HG03439 (cell line): ENCODE results near the gene G3BP1.
"Not testable (repeated sequence)": the region's sequence is repeated elsewhere in the genome, so short reads cannot be mapped to it uniquely, and the experiment has no call there.

ENCODE experiments used
- ATAC-seq: cut with Tn5 transposase; IDR thresholded peaks from one replicate; pipeline ENCODE4 v1.9.1; 2021; ENCODE audit warnings: mild to moderate bottlenecking, moderate library complexity; ENCODE audit not compliant: unreplicated experiment

The G3BP1 gene

DNA sequence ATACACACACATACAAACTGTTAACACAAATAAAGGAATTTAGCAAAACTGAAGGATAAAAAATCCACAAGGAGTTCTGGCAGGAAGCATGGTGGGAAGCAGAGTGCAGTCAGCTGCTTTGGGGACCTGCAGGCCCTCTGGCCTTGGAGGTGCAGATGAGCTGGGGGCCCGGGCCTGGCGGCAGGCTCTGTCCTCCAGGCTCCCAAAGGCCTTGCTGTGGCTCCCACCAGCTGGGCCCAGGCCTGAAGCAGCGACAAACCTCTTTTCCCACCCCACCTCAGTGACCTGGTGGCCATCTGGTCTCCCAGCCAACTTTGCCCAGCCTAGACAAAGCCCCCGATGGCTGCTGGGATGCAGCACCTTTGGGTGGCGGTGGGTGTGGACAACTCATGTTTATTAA lies 85.1 kb downstream of the G3BP1 start:
- no peak for ATAC-seq

DNA sequence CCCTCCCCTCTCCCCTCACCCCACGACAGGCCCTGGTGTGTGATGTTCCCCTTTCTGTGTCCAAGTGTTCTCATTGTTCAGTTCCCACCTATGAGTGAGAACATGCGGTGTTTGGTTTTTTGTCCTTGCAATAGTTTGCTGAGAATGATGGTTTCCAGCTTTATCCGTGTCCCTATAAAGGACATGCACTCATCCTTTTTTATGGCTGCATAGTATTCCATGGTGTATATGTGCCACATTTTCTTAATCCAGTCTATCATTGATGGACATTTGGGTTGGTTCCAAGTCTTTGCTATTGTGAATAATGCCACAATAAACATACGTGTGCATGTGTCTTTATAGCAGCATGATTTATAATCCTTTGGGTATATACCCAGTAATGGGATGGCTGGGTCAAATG lies 89.1 kb downstream of the G3BP1 start:
- ATAC-seq, result not testable (repeated sequence)
